ENCODE data around the gene SKAP1. TPM values are rescaled to one million over a fixed set of nuclear protein-coding genes. Genes with fewer than 3 reads are reported as not detected.

Gene SKAP1
- total and polyA plus RNA-seq, 2 experiments from 2014 or later = 0.27 TPM; not detected in 1

- no peak overlapping the region for H3K27ac ChIP-seq (ENCODE audit: low read depth)
- H3K4me1 Mint-ChIP-seq = peaks cover 12% of the 10 kb centered on the region; the same call in 2 of the 3 replicates
- no peaks in the 10 kb centered on the region for H3K4me1 ChIP-seq (ENCODE audit: insufficient read depth)
- H3K4me2 ChIP-seq = no peak overlapping the region
- no peaks in the 10 kb centered on the region for H3K36me3 Mint-ChIP-seq (ENCODE audit: low read depth)
- H3K9me2 ChIP-seq (ENCODE audit: insufficient read depth) = no peaks in the 10 kb centered on the region
- no peak overlapping the region for H3K4me3 Mint-ChIP-seq
- no peak overlapping the region for H2AFZ ChIP-seq
- ATAC-seq (no peak), DNase-seq (ENCODE audit: low spot score) (no peak)
- H3K27ac Mint-ChIP-seq = no peak overlapping the region
- no peaks in the 10 kb centered on the region; the same call in 1 of the 2 replicates for H3K27me3 ChIP-seq (ENCODE audit: insufficient read depth)
- H3F3A ChIP-seq (replicated peaks; ENCODE audit: low read depth) = no peaks in the 10 kb centered on the region
- H3K27me3 Mint-ChIP-seq (ENCODE audit: insufficient read depth, low read depth, poor library complexity) = no peaks in the 10 kb centered on the region
- H4K20me1 ChIP-seq (replicated peaks; ENCODE audit: insufficient read depth) = no peaks in the 10 kb centered on the region
- no peaks in the 10 kb centered on the region for H3K36me3 ChIP-seq (ENCODE audit: insufficient read depth)
- H3K4me3 ChIP-seq = no peak overlapping the region
- no peaks in the 10 kb centered on the region for H3K9me3 Mint-ChIP-seq
- TF ChIP-seq CREB1 (CRISPR knock-in tag; IDR thresholded peaks at IDR 0.05; ENCODE audit: low read depth) (no peak), POLR2AphosphoS5 (IDR thresholded peaks at IDR 0.05; ENCODE audit: low read depth) (no peak), EZH2phosphoT487 (IDR thresholded peaks at IDR 0.05; ENCODE audit: unreplicated experiment) (no peak), CTCF (conservative IDR thresholded peaks at IDR 0.05; ENCODE audit: low read depth in 2 of 2) (no peak), NANOG (IDR thresholded peaks at IDR 0.05; ENCODE audit: borderline replicate concordance) (no peak), ETS1 (IDR thresholded peaks at IDR 0.05) (no peak), ZNF114 (CRISPR knock-in tag; IDR thresholded peaks at IDR 0.05) (no peak), REST (IDR thresholded peaks at IDR 0.05; ENCODE audit: unreplicated experiment) (no peak), EZH2 (IDR thresholded peaks at IDR 0.05; ENCODE audit: low read depth, unreplicated experiment) (no peak)
- no peaks in the 10 kb centered on the region for H3K79me2 ChIP-seq (replicated peaks; ENCODE audit: insufficient read depth)
Measured at GRCh38 chr17:48238933-48239602, 190.9 kb downstream of the SKAP1 start.

Measured in GM23338 (cell line).